Measurements from ENCODE around the gene PSMC3IP. TPM values are rescaled to one million over a fixed set of nuclear protein-coding genes. Genes with fewer than 3 reads are reported as not detected.

Gene PSMC3IP
- total RNA-seq, 1 experiment from 2014 or later: 37.4 TPM

DNA sequence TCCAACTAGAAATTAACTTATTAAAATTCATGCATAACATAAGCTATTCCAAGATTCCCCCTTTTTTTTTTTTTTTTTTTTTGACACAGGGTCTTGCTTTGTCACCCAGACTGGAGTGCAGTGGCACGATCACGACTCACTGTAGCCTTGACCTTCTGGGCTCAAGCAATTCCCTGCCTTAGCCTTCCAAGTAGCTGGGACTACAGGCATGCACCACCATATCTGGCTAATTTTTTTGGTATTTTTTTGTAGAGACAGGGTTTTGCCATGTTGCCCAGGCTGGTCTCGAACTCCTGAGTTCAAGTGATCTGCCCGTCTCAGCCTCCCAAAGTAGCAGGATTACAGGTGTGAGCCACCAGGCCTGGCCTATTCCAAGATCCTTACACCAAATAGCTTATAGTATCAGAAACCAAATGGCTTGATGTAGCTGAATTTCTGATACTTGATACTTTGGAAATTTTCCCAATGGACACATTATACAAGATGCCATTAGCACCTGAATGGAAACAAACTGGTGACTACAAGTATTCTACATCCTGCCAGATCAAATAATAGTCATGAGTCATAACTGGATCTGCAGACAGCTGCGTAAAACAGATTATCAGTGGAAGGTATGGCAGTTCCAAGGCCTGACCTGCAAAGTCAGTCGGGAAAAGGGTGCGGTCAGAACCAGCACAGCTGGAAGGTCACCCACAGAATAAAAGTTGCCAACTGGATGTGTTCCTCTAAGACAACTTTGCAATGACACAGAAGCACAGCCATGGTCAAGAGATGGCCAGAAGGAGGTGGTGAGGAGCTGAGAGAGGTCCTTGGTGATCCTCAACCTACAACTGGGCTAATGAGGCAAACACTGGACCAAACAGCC lies 46.4 kb upstream of the PSMC3IP start:
- Mint-ChIP-seq H3K36me3 (ENCODE audit: insufficient read depth in 1 of 3, low read depth in 3 of 3) (no peaks in the 10 kb centered on the region), H3K27me3 (ENCODE audit: low read depth) (no peaks in the 10 kb centered on the region), H3K9me3 (no peaks in the 10 kb centered on the region), H3K27ac (no peak overlapping the region), H3K4me3 (no peak overlapping the region), H3K4me1 (peaks cover 2 to 3% of the 10 kb centered on the region in 2 experiments)
- Histone ChIP-seq H4K8ac (replicated peaks; ENCODE audit: insufficient read length, low read depth, low read length) (no peak overlapping the region), H2BK120ac (ENCODE audit: low read depth, low read length, poor library complexity, severe bottlenecking) (no peak overlapping the region), H3K79me2 (ENCODE audit: insufficient read depth, low read length) (no peaks in the 10 kb centered on the region), H2AK5ac (ENCODE audit: insufficient read length, low read length) (no peak overlapping the region), H3K4me2 (ENCODE audit: insufficient read depth, insufficient read length, low read length) (no peak overlapping the region), H2AFZ (ENCODE audit: low read length) (no peak overlapping the region), H3K18ac (ENCODE audit: insufficient read length, low read depth, low read length) (no peak overlapping the region), H2BK12ac (ENCODE audit: insufficient read length, low read depth, low read length) (no peak overlapping the region), H3K23ac (ENCODE audit: insufficient read length, low read depth, low read length) (no peak overlapping the region), H3K27ac (ENCODE audit: insufficient read length, low read depth, low read length) (no peak overlapping the region), H4K91ac (ENCODE audit: insufficient read length, low read depth, low read length) (no peak overlapping the region), H3T11ph (ENCODE audit: low read length) (no peak overlapping the region), H3K4ac (ENCODE audit: low read depth, low read length) (no peak overlapping the region), H3K14ac (ENCODE audit: insufficient read depth, low read length) (no peak overlapping the region), H3K56ac (ENCODE audit: insufficient read length, low read depth, low read length) (no peak overlapping the region), H2BK5ac (ENCODE audit: insufficient read length, low read length) (no peak overlapping the region), H2BK15ac (ENCODE audit: low read depth, low read length) (no peak overlapping the region), H4K5ac (ENCODE audit: insufficient read length, low read depth, low read length) (no peak overlapping the region), H3K9ac (ENCODE audit: extremely low read depth, insufficient read length, low read length) (no peak overlapping the region), H3K23me2 (ENCODE audit: insufficient read length, low read depth, low read length, poor library complexity, severe bottlenecking) (no peaks in the 10 kb centered on the region), H3K79me1 (ENCODE audit: insufficient read depth, low read depth, low read length, poor library complexity, severe bottlenecking) (no peaks in the 10 kb centered on the region), H3K27me3 (ENCODE audit: insufficient read depth, low read length) (no peaks in the 10 kb centered on the region), H4K20me1 (ENCODE audit: control insufficient read depth, insufficient read depth, insufficient read length) (peaks cover 2% of the 10 kb centered on the region), H2BK20ac (ENCODE audit: low read depth, low read length, poor library complexity, severe bottlenecking) (no peak overlapping the region), H3K9me3 (ENCODE audit: control insufficient read depth, low read depth, low read length) (no peaks in the 10 kb centered on the region), H3K4me1 (ENCODE audit: insufficient read depth, low read length) (no peaks in the 10 kb centered on the region)
- TF ChIP-seq, protein P1, sequence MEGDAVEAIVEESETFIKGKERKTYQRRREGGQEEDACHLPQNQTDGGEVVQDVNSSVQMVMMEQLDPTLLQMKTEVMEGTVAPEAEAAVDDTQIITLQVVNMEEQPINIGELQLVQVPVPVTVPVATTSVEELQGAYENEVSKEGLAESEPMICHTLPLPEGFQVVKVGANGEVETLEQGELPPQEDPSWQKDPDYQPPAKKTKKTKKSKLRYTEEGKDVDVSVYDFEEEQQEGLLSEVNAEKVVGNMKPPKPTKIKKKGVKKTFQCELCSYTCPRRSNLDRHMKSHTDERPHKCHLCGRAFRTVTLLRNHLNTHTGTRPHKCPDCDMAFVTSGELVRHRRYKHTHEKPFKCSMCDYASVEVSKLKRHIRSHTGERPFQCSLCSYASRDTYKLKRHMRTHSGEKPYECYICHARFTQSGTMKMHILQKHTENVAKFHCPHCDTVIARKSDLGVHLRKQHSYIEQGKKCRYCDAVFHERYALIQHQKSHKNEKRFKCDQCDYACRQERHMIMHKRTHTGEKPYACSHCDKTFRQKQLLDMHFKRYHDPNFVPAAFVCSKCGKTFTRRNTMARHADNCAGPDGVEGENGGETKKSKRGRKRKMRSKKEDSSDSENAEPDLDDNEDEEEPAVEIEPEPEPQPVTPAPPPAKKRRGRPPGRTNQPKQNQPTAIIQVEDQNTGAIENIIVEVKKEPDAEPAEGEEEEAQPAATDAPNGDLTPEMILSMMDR (conservative IDR thresholded peaks at IDR 0.05): no peak
- no peak for DNase-seq
- WGBS (ENCODE audit: extremely low coverage, insufficient read length, low lambda C conversion rate): no CpG with 5 or more reads among the region's 7 CpGs
